ENCODE results near the gene ACP6.

DNA sequence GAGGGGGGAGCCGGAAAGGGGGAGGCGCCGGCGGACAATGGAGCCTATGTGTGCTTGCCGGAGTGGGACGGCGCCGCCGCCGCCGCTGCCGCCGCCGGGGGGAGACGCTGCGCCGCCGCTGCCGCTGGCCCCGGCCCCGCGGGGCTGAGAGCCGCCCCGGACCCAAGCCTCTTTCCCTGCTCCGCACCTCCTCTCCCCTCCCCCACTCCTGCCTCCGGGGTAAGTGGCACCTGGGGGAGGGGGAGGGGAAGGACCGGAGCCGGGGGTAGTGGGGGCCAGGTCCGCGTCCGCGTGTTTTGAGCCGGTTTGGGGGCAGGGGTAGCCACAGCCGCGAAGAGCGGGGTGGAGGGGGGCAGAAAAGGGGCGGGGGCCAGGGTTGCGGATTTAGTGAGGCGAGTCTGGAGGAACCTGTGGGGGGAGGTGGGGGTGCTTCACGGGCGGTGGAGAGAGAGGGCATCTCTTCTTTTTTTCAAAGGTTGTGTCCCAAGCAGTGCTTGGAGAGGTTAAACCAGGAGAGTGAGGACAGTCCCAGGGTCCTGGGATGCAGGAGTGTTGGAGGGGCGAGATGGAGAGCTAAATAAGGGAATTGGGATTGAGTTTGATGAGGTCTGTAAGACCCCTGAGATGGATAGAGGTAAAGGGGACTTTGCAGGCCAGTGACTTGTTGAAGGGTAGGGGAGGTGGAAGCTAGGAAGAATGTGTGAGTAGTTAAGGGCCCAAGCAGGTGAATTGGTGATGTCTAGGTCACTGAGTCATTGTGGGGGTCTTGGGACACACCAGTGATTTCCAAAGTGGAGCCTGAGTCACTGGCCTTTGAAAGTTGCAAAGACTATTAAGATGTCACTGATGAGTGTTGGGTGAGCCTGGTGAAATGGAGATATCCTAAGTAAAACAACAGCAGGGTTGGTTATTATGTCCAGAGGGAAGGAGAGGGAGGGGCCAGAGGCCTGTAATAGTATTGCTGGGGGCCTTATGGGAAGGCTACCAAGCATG lies 69.9 kb downstream of the ACP6 start:
- TF ChIP-seq GATA2 (IDR thresholded peaks at IDR 0.05; ENCODE audit: low read depth, low read length): no peak
- TF ChIP-seq GATA3 (IDR thresholded peaks at IDR 0.05; ENCODE audit: low read depth, low read length): no peak
